Measurements from ENCODE around the gene HGS.

The HGS gene

DNA sequence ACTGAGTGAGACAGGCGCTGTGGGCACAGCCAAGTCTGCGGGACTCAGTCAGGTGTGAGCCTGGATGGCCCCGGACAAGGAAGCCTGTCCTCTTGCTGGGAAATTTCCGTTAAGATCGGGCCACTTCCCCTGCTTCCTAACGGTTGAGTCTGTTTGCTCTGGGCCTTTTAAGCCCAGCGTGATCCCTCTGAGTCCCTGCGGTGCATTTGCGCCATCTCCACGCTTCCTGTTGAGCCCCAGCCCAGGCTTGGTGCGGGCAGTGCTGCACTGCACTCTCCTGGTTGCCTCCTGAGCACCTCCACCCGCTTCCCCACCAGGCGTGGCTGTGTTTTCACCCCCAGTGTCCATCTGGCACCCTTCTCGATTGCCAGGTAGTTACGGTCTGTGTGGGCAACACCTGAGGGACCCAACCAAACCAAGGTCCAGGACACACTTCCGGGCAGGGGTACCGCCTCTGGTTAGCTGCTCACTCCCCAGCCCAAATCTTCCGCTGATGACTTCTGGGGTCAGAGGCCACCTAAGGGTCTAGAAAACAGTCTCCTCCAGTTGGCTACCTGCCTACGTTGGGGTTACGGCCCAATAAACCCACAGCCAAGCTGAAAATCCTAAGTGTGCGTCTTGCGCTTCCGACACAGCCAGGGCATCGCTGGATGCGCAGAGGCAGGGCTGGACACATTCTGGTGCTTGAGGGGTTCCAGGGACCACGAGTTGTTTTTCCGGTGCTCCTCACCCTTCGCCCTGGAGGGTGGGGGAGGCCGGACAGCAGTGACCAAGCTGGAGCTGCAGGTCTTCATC lies 26.9 kb downstream of the HGS start:
- H3K27ac ChIP-seq = no peak overlapping the region
- in situ Hi-C loops (cut with HindIII; ENCODE audit: low pct_ligation_motif_present, low sequenced_read_pairs) = no loop called here
- DNase-seq = no peak
- H3K27me3 ChIP-seq (replicated peaks) = no peaks in the 10 kb centered on the region
- TF ChIP-seq, protein P1, sequence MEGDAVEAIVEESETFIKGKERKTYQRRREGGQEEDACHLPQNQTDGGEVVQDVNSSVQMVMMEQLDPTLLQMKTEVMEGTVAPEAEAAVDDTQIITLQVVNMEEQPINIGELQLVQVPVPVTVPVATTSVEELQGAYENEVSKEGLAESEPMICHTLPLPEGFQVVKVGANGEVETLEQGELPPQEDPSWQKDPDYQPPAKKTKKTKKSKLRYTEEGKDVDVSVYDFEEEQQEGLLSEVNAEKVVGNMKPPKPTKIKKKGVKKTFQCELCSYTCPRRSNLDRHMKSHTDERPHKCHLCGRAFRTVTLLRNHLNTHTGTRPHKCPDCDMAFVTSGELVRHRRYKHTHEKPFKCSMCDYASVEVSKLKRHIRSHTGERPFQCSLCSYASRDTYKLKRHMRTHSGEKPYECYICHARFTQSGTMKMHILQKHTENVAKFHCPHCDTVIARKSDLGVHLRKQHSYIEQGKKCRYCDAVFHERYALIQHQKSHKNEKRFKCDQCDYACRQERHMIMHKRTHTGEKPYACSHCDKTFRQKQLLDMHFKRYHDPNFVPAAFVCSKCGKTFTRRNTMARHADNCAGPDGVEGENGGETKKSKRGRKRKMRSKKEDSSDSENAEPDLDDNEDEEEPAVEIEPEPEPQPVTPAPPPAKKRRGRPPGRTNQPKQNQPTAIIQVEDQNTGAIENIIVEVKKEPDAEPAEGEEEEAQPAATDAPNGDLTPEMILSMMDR (IDR thresholded peaks at IDR 0.05; ENCODE audit: low read depth, low read length, missing control alignments) = no peak
- no peak overlapping the region for H3K4me3 ChIP-seq (ENCODE audit: low read depth, low read length)
- peaks cover 27% of the 10 kb centered on the region for H3K36me3 ChIP-seq (replicated peaks)

DNA sequence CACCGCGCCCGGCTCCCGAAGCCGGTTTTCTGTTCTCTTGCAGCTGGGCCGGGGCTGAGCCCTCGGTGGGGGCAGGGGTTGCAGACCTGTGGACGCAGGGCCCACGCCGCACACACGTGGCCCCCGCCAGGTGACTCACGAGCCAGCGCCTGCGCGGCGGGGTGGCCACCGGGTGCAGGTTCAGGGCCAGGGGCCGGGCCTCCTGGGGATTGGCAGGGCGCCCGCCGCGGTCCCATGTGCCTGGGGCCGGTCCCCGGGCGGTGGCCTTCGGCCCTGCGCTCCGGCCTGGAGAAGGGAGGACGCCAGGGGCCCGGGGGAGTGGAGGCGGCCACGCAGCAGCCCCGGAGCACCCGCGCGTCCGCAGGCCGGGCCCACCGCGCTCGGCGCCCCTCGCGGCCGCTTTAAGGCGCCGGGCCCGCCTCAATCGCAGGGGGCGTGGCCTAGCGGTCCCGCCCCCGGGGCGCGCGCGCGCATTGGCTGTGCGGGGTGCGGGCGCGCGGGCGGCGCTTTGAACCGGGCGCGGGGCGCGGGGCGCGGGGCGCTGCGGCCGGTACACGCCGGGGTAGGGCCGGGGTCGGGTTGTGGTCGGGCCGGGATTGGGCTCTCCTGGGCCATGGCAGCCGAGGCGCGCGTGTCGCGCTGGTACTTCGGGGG lies 28.1 kb downstream of the HGS start, which contains the start of gene SLC25A10:
Gene SLC25A10 (plus strand): TSS at position 471 of the 654 bp plus-strand sequence. CDS start 143 bp downstream, at position 614.
- H3K27me3 ChIP-seq (replicated peaks) = no peaks in the 10 kb centered on the region
- no peak within 1 kb of the TSS for H3K27ac ChIP-seq
- TF ChIP-seq, protein P1 (IDR thresholded peaks at IDR 0.05; ENCODE audit: low read depth, low read length, missing control alignments) = no peak
- in situ Hi-C loops (cut with HindIII; ENCODE audit: low pct_ligation_motif_present, low sequenced_read_pairs) = no loop called here
- H3K4me3 ChIP-seq (ENCODE audit: low read depth, low read length) = peak within 1 kb of the TSS; percentile 60
- DNase-seq = peak; percentile 39
- peaks cover 17% of the 10 kb centered on the region for H3K36me3 ChIP-seq (replicated peaks)

DNA sequence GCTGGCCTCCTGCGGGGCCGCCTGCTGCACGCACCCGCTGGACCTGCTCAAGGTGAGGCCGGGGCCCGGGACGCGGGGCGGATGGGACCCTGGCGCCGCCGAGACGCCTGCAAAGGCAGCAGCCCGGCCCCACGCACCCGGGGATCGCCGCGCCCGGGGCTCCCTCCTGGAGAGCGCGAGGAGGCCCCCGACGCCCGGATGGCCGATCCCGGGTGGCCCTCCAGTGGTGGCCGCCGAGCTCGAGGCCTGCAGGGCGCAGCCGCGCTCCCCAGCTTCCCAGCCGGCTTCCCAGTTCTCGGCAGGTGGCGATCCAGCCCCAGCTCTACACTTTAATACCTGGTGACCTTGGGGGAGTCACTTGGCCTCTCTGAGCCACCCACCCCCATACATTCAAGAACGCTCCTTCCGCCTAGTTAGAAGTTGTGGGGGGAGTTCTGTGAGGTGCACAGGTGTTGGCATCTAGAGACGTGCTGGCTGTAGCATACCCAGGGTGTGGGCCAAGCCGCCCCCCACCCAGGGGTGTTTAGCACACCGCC lies 28.7 kb downstream of the HGS start:
- Histone ChIP-seq H3K27me3 (replicated peaks) (no peaks in the 10 kb centered on the region), H3K4me3 (ENCODE audit: low read depth, low read length) (peak overlapping the region; percentile 60), H3K36me3 (replicated peaks) (peaks cover 11% of the 10 kb centered on the region), H3K27ac (no peak overlapping the region)
- no peak for DNase-seq
- in situ Hi-C loops (cut with HindIII; ENCODE audit: low pct_ligation_motif_present, low sequenced_read_pairs) = no loop called here
- TF ChIP-seq, protein P1 (IDR thresholded peaks at IDR 0.05; ENCODE audit: low read depth, low read length, missing control alignments) = peak; percentile 17

DNA sequence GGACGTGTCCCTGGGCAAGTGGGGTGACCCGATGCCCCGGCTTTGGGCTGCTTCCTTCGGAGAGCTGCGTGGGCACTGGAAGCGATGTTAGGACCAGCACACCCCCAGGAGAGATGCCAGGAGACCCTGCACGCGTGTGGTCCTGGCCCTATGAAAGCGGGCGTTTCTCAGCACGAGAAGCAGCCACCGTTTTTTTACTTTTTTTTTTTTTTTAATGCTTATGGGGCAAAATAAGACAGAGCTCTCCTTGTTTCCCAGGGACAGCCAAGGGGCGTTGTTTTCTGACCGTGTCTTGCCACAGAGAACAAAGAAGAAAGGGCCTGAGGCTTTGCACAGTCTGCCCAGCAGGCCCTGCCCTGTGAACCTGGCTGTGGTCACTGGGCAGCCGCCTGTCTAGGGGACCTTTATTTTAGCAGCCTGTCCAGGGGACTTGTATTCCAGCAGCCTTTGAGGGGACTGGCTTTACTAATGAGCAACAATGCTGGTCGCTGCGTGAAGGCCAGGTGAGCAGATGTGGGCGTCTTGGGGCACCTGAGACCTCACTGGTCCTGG lies 29.3 kb downstream of the HGS start:
- H3K27me3 ChIP-seq (replicated peaks) = no peaks in the 10 kb centered on the region
- no peak overlapping the region for H3K27ac ChIP-seq
- in situ Hi-C loops (cut with HindIII; ENCODE audit: low pct_ligation_motif_present, low sequenced_read_pairs) = no loop called here
- peak overlapping the region; percentile 60 for H3K4me3 ChIP-seq (ENCODE audit: low read depth, low read length)
- H3K36me3 ChIP-seq (replicated peaks) = peaks cover 7% of the 10 kb centered on the region
- no peak for DNase-seq
- TF ChIP-seq, protein P1 (IDR thresholded peaks at IDR 0.05; ENCODE audit: low read depth, low read length, missing control alignments) = no peak

DNA sequence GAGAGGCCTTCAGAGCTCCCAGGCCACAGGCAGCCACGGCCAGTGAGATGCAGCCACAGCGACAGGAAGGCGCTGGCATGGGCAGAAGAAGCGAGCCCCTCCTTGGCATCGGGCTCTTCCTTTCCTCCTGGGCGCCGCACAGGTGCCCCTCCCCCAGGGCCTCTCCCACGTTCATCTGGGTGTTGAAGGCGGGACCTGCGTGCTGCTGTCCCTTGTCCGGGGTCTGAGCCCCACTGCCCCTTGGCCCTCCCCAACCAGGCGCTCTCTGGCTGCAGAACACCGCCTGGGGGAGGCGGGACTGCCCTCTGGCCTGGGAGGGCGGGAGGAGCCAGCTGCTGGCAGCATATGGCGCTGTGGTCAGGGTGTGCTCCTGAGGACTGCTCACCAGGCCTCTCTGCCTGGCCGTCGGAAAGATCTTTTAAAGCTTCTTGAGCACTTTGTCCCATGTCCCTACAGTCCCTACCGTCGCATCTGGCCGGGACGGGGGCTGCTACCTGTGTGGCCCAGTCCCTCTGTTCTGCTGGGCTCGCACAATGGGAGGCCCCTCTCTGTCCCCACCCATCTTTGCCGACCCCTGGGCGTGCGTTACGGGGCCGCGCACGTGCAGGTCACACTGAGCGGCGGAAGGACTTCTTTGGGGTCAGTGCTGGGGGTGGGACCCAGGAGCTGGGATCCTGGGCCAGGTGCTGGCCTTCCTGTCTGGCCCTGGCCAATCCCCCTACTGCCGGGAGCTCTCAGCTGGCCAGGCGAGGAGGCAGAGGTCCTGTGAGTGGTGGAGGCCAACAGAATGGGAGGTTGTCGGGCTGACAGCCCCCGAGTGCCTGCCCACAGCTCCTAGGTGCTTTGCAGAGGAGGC lies 30.0 kb downstream of the HGS start:
- no peak for DNase-seq
- Histone ChIP-seq H3K27me3 (replicated peaks) (no peaks in the 10 kb centered on the region), H3K36me3 (replicated peaks) (no peaks in the 10 kb centered on the region), H3K4me3 (ENCODE audit: low read depth, low read length) (peak overlapping the region; percentile 26), H3K27ac (no peak overlapping the region)
- in situ Hi-C loops (cut with HindIII; ENCODE audit: low pct_ligation_motif_present, low sequenced_read_pairs) = no loop called here
- TF ChIP-seq, protein P1 (IDR thresholded peaks at IDR 0.05; ENCODE audit: low read depth, low read length, missing control alignments) = no peak
